T1000 (cell line): ENCODE data around the gene SULT1C2.
A peak's percentile ranks its signal among the peaks of the same experiment; 100 is the strongest.
"Not testable (repeated sequence)": the region's sequence is repeated elsewhere in the genome, so short reads cannot be mapped to it uniquely, and the experiment has no call there.

Experiments
- DNase-seq: peaks from one replicate; lab custom pipeline; 2025; ENCODE audit warnings: mixed read lengths; lab: John Stamatoyannopoulos, UW

SULT1C2 gene

GRCh38 chr2:108288534-108289106 lies at the start of gene SULT1C2:
Gene SULT1C2, plus strand, starts transcription at chr2:108288895. Its CDS starts 4,773 bp downstream, at chr2:108293668.
- no peak for DNase-seq

- no peak for DNase-seq
These were observed 48.9 kb upstream of the SULT1C2 start, which contains the start of gene SULT1C3 for GRCh38 chr2:108239786-108240185. Gene SULT1C3, plus strand, starts transcription at chr2:108239968. Its CDS starts 7,227 bp downstream, at chr2:108247195.

GRCh38 chr2:108240966-108241365 lies 47.7 kb upstream of the SULT1C2 start:
- no peak for DNase-seq

- DNase-seq = no peak
These were observed 45.1 kb upstream of the SULT1C2 start for GRCh38 chr2:108243566-108243965.

- no peak for DNase-seq
These were observed 43.9 kb upstream of the SULT1C2 start for GRCh38 chr2:108244667-108245414.

GRCh38 chr2:108253106-108253505 lies 35.6 kb upstream of the SULT1C2 start:
- no peak for DNase-seq

GRCh38 chr2:108257757-108258331 lies 30.9 kb upstream of the SULT1C2 start:
- peak; percentile 11 for DNase-seq

- DNase-seq = no peak
These were observed 27.9 kb upstream of the SULT1C2 start for GRCh38 chr2:108260773-108261172.

- DNase-seq = no peak
These were observed 26.7 kb upstream of the SULT1C2 start for GRCh38 chr2:108262036-108262435.

GRCh38 chr2:108263401-108263800 lies 25.3 kb upstream of the SULT1C2 start:
- DNase-seq = no peak

GRCh38 chr2:108266218-108266617 lies 22.5 kb upstream of the SULT1C2 start:
- DNase-seq = no peak

GRCh38 chr2:108267101-108267500 lies 21.6 kb upstream of the SULT1C2 start:
- DNase-seq = no peak

- DNase-seq = peak; percentile 14
These were observed 20.7 kb upstream of the SULT1C2 start for GRCh38 chr2:108268001-108268400.

GRCh38 chr2:108270346-108270745 lies 18.3 kb upstream of the SULT1C2 start:
- DNase-seq = no peak

GRCh38 chr2:108270768-108271506 lies 17.8 kb upstream of the SULT1C2 start:
- peak; percentile 5 for DNase-seq

- DNase-seq = peak; percentile 66
These were observed 16.9 kb upstream of the SULT1C2 start for GRCh38 chr2:108271691-108272253.

- no peak for DNase-seq
These were observed 10.1 kb upstream of the SULT1C2 start for GRCh38 chr2:108278631-108279030.

GRCh38 chr2:108279468-108279867 lies 9.2 kb upstream of the SULT1C2 start:
- no peak for DNase-seq

GRCh38 chr2:108280466-108280865 lies 8.2 kb upstream of the SULT1C2 start:
- no peak for DNase-seq

GRCh38 chr2:108284566-108284965 lies 4.1 kb upstream of the SULT1C2 start:
- not testable (repeated sequence) for DNase-seq

- DNase-seq = no peak
These were observed 3.1 kb upstream of the SULT1C2 start for GRCh38 chr2:108285616-108286015.

- no peak for DNase-seq
These were observed 1.5 kb upstream of the SULT1C2 start for GRCh38 chr2:108287169-108287568.
